Stimulated activated naive CD8-positive, alpha-beta T cell treated with anti-CD3 and anti-CD28 coated beads, Interleukin-15, amount 100 ng/mL, for 72 hours (primary cell): Measurements from ENCODE around the gene FRMD8.

Experiments used
- ATAC-seq: fragments of 150-1000 bp; cut with Tn5 transposase; 2 replicates; pipeline ENCODE4 v1.10.0; 2021; ENCODE audit warnings: mild to moderate bottlenecking, moderate library complexity
- DNase-seq, 2 donors: peaks; one replicate each; pipeline ENCODE4 v3.0.0; 2021 to 2022
- H3K27ac Mint-ChIP-seq, 2 donors: one replicate each; pipeline ENCODE4 v1.8.0; 2022; ENCODE audit warnings: mild to moderate bottlenecking in 2 of 2, mixed read lengths in 2 of 2, moderate library complexity in 2 of 2
- H3K27me3 Mint-ChIP-seq: one replicate; pipeline ENCODE4 v1.8.0; 2022; ENCODE audit warnings: mixed read lengths
- H3K4me1 Mint-ChIP-seq: one replicate; pipeline ENCODE4 v1.8.0; 2022; ENCODE audit warnings: mild to moderate bottlenecking, mixed read lengths
- H3K4me3 Mint-ChIP-seq, 2 donors: one replicate each; pipeline ENCODE4 v1.8.0; 2022; ENCODE audit warnings: mild to moderate bottlenecking in 2 of 2, mixed read lengths in 2 of 2, moderate library complexity in 1 of 2
- H3K9me3 Mint-ChIP-seq, 2 donors: one replicate each; pipeline ENCODE4 v1.8.0; 2022; ENCODE audit warnings: mixed read lengths in 2 of 2

The FRMD8 gene

GRCh38 chr11:65429068-65429681 is 42.7 kb downstream of the FRMD8 start:
- Mint-ChIP-seq H3K4me3 (peak overlapping the region; percentile 87 to 90), H3K4me1 (peaks cover 87% of the 10 kb centered on the region), H3K27me3 (no peaks in the 10 kb centered on the region), H3K27ac (peak overlapping the region in 1 of 2 donors; percentile 91), H3K9me3 (no peaks in the 10 kb centered on the region)
- no peak for ATAC-seq
- peak in 1 of 2 donors; percentile 16 for DNase-seq

GRCh38 chr11:65429724-65430405 is 43.4 kb downstream of the FRMD8 start:
- Mint-ChIP-seq H3K9me3 (no peaks in the 10 kb centered on the region), H3K27ac (peak overlapping the region; percentile 91), H3K27me3 (no peaks in the 10 kb centered on the region), H3K4me1 (peaks cover 86% of the 10 kb centered on the region), H3K4me3 (peak overlapping the region; percentile 87 to 90)
- ATAC-seq (no peak), DNase-seq (peak in 1 of 2 donors; percentile 43)

GRCh38 chr11:65430406-65431217 is 44.2 kb downstream of the FRMD8 start:
- ATAC-seq: no peak
- peak in 1 of 2 donors; percentile 18 for DNase-seq
- Mint-ChIP-seq H3K4me3 (peak overlapping the region; percentile 87 to 90), H3K27ac (peak overlapping the region; percentile 83 to 91), H3K9me3 (no peaks in the 10 kb centered on the region), H3K27me3 (no peaks in the 10 kb centered on the region), H3K4me1 (peaks cover 88% of the 10 kb centered on the region)

DNA sequence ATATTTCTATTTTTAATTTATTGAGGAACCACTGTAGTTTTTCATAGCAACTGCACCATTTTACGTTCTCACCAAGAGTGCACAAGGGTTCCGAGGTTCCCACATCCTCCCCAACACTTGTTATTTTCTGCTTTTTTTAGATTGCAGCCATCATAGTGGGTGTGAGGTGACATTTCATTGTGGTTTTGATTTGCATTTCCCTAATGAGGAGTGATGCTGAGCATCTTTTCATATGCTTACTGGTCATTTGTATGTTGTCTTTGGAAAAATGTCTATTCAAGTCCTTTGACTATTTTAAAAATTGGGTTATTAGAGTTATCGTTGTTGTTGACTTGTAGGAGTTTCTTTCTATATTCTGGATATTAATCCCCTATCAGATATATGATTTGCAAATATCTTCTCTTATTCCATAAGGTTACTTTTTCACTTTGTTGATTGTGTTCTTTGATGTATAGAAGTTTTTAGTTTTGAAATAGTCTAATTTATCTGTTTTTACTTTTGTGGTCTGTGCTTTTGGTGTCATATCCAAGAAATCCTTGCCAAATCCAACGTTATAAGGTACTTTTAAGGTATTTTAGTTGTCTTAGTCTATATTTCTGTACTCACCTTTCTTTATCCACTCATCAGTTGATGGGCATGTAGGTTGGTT is 45.1 kb downstream of the FRMD8 start:
- Mint-ChIP-seq H3K27ac (peak overlapping the region; percentile 52 to 90), H3K4me3 (peak overlapping the region; percentile 68 to 81), H3K4me1 (peaks cover 90% of the 10 kb centered on the region), H3K9me3 (no peaks in the 10 kb centered on the region), H3K27me3 (no peaks in the 10 kb centered on the region)
- peak; percentile 44 for ATAC-seq
- peak in 1 of 2 donors; percentile 32 for DNase-seq

- Mint-ChIP-seq H3K27me3 (no peaks in the 10 kb centered on the region), H3K27ac (peak overlapping the region in 1 of 2 donors; percentile 27), H3K4me1 (peaks cover 85% of the 10 kb centered on the region), H3K4me3 (peak overlapping the region; percentile 68 to 81), H3K9me3 (no peaks in the 10 kb centered on the region)
- DNase-seq (no peak), ATAC-seq (no peak)
These were observed 45.7 kb downstream of the FRMD8 start for GRCh38 chr11:65432100-65432650.

- Mint-ChIP-seq H3K4me1 (peaks cover 85% of the 10 kb centered on the region), H3K4me3 (peak overlapping the region in 1 of 2 donors; percentile 81), H3K27me3 (no peaks in the 10 kb centered on the region), H3K27ac (peak overlapping the region in 1 of 2 donors; percentile 57), H3K9me3 (no peaks in the 10 kb centered on the region)
- ATAC-seq (no peak), DNase-seq (no peak)
These were observed 46.5 kb downstream of the FRMD8 start for GRCh38 chr11:65432686-65433582.

GRCh38 chr11:65433657-65434056 is 47.2 kb downstream of the FRMD8 start:
- peaks cover 85% of the 10 kb centered on the region for H3K4me1 Mint-ChIP-seq
- no peak for DNase-seq
- no peak for ATAC-seq
- no peak overlapping the region for H3K4me3 Mint-ChIP-seq
- H3K27ac Mint-ChIP-seq: no peak overlapping the region
- H3K9me3 Mint-ChIP-seq: no peaks in the 10 kb centered on the region
- H3K27me3 Mint-ChIP-seq: no peaks in the 10 kb centered on the region

GRCh38 chr11:65434057-65434666 is 47.7 kb downstream of the FRMD8 start:
- ATAC-seq (no peak), DNase-seq (no peak)
- no peaks in the 10 kb centered on the region for H3K27me3 Mint-ChIP-seq
- H3K9me3 Mint-ChIP-seq: no peaks in the 10 kb centered on the region
- H3K4me3 Mint-ChIP-seq: no peak overlapping the region
- H3K4me1 Mint-ChIP-seq: peaks cover 86% of the 10 kb centered on the region
- no peak overlapping the region for H3K27ac Mint-ChIP-seq

- Mint-ChIP-seq H3K4me3 (peak overlapping the region in 1 of 2 donors; percentile 41), H3K27me3 (no peaks in the 10 kb centered on the region), H3K27ac (peak overlapping the region in 1 of 2 donors; percentile 86), H3K9me3 (no peaks in the 10 kb centered on the region), H3K4me1 (peaks cover 86% of the 10 kb centered on the region)
- DNase-seq (no peak), ATAC-seq (no peak)
These were observed 48.4 kb downstream of the FRMD8 start for GRCh38 chr11:65434667-65435410.

- Mint-ChIP-seq H3K27ac (no peak overlapping the region), H3K4me3 (no peak overlapping the region), H3K27me3 (no peaks in the 10 kb centered on the region), H3K9me3 (no peaks in the 10 kb centered on the region), H3K4me1 (peaks cover 86% of the 10 kb centered on the region)
- no peak for ATAC-seq
- no peak for DNase-seq
These were observed 49.0 kb downstream of the FRMD8 start for GRCh38 chr11:65435411-65435931.

- no peaks in the 10 kb centered on the region for H3K9me3 Mint-ChIP-seq
- DNase-seq (no peak), ATAC-seq (no peak)
- peaks cover 86% of the 10 kb centered on the region for H3K4me1 Mint-ChIP-seq
- peak overlapping the region; percentile 27 to 36 for H3K27ac Mint-ChIP-seq
- H3K27me3 Mint-ChIP-seq: no peaks in the 10 kb centered on the region
- H3K4me3 Mint-ChIP-seq: no peak overlapping the region
These were observed 49.6 kb downstream of the FRMD8 start for GRCh38 chr11:65435981-65436411.

DNA sequence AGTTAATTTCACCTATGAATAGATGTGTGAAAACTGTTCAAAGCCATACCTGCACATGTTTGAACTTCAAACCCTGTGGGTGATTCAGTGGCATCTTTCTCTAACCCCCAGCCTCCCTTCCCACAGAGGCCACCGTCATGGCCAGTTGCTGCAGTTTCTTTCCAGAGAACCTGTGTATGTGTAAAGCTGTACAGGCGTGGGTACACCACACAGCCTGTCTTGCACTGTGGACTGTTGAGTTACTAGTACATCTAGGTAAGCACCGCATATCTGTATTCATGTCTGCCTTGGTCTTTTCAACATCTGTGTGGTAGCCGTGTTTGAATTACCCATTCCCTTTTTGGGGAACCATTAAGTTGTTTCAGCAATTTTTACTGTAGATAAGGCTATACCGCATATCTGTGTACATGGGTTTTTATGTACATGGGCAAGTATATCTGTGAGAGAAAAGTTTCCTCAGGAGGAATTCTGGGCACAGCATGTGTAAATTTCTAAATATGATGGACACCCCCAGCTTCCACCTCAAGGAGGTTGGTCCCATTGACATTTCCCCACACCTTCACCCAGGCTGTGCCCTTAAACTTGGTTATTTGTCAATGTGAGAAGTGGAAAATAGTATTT is 50.1 kb downstream of the FRMD8 start:
- H3K4me1 Mint-ChIP-seq: peaks cover 86% of the 10 kb centered on the region

More for the DNA sequence above, 50.1 kb downstream of the FRMD8 start:
- no peak overlapping the region for H3K4me3 Mint-ChIP-seq
- ATAC-seq (no peak), DNase-seq (no peak)
- no peaks in the 10 kb centered on the region for H3K27me3 Mint-ChIP-seq
- peak overlapping the region in 1 of 2 donors; percentile 27 for H3K27ac Mint-ChIP-seq
- H3K9me3 Mint-ChIP-seq: no peaks in the 10 kb centered on the region
